Dendritic cell treated with granulocyte-macrophage colony-stimulating factor and Interleukin-4, amounts not matched to agents 40 ng/mL and 50 ng/mL, for 4 days (primary cell): Measurements from ENCODE around the gene SUCLA2.
A peak's percentile ranks its signal among the peaks of the same experiment; 100 is the strongest.
"Not testable (repeated sequence)": the region's sequence is repeated elsewhere in the genome, so short reads cannot be mapped to it uniquely, and the experiment has no call there.

Experiments used
- H3K27ac Mint-ChIP-seq: one replicate; pipeline ENCODE4 v1.8.0; 2022; ENCODE audit warnings: mild to moderate bottlenecking, mixed read lengths
- H3K27me3 Mint-ChIP-seq: one replicate; pipeline ENCODE4 v1.8.0; 2022; ENCODE audit warnings: mild to moderate bottlenecking, mixed read lengths
- H3K36me3 Mint-ChIP-seq: one replicate; pipeline ENCODE4 v1.8.0; 2022; ENCODE audit warnings: low read depth, mixed read lengths
- H3K4me1 Mint-ChIP-seq: one replicate; pipeline ENCODE4 v1.8.0; 2022; ENCODE audit warnings: low read depth, mixed read lengths
- H3K4me3 Mint-ChIP-seq: one replicate; pipeline ENCODE4 v1.8.0; 2022; ENCODE audit warnings: mild to moderate bottlenecking, moderate library complexity, mixed read lengths
- H3K9me3 Mint-ChIP-seq: one replicate; pipeline ENCODE4 v1.8.0; 2022; ENCODE audit warnings: mixed read lengths
- intact Hi-C: fragments of 100-400 bp; cut with micrococcal nuclease; formaldehyde crosslinking; loops from one replicate; pipeline ENCODE4 v1.15.0; 2022

The SUCLA2 gene

GRCh38 chr13:47964863-47965262, 36.2 kb downstream of the SUCLA2 start:
- intact Hi-C loops: no loop called here
- H3K4me1 Mint-ChIP-seq: no peaks in the 10 kb centered on the region
- H3K27ac Mint-ChIP-seq: no peak overlapping the region
- H3K27me3 Mint-ChIP-seq: no peaks in the 10 kb centered on the region
- H3K36me3 Mint-ChIP-seq: peaks cover 89% of the 10 kb centered on the region
- H3K9me3 Mint-ChIP-seq: peaks cover 12% of the 10 kb centered on the region
- H3K4me3 Mint-ChIP-seq: no peak overlapping the region

- Mint-ChIP-seq H3K36me3 (peaks cover 98% of the 10 kb centered on the region), H3K27ac (no peak overlapping the region), H3K4me3 (no peak overlapping the region), H3K4me1 (no peaks in the 10 kb centered on the region), H3K27me3 (no peaks in the 10 kb centered on the region), H3K9me3 (peaks cover 36% of the 10 kb centered on the region)
- intact Hi-C loops: no loop called here
Measured at GRCh38 chr13:47962237-47962636, 38.8 kb downstream of the SUCLA2 start.

- Mint-ChIP-seq H3K4me3 (no peak overlapping the region), H3K4me1 (peaks cover 10% of the 10 kb centered on the region), H3K27ac (no peak overlapping the region), H3K36me3 (peaks cover 97% of the 10 kb centered on the region), H3K27me3 (no peaks in the 10 kb centered on the region), H3K9me3 (peaks cover 53% of the 10 kb centered on the region)
- intact Hi-C loops: no loop called here
Measured at GRCh38 chr13:47959468-47960247, 41.4 kb downstream of the SUCLA2 start.

GRCh38 chr13:47957073-47957472, 44.0 kb downstream of the SUCLA2 start:
- intact Hi-C loops: no loop called here
- no peak overlapping the region for H3K4me3 Mint-ChIP-seq
- H3K27me3 Mint-ChIP-seq: no peaks in the 10 kb centered on the region
- peaks cover 53% of the 10 kb centered on the region for H3K9me3 Mint-ChIP-seq
- H3K36me3 Mint-ChIP-seq: peaks cover 82% of the 10 kb centered on the region
- H3K27ac Mint-ChIP-seq: no peak overlapping the region
- H3K4me1 Mint-ChIP-seq: peaks cover 10% of the 10 kb centered on the region

- no peak overlapping the region for H3K4me3 Mint-ChIP-seq
- peaks cover 51% of the 10 kb centered on the region for H3K9me3 Mint-ChIP-seq
- no peak overlapping the region for H3K27ac Mint-ChIP-seq
- intact Hi-C loops: no loop called here
- H3K27me3 Mint-ChIP-seq: no peaks in the 10 kb centered on the region
- H3K4me1 Mint-ChIP-seq: peaks cover 10% of the 10 kb centered on the region
- peaks cover 82% of the 10 kb centered on the region for H3K36me3 Mint-ChIP-seq
Measured at GRCh38 chr13:47955836-47956235, 45.2 kb downstream of the SUCLA2 start.

- Mint-ChIP-seq H3K4me3 (no peak overlapping the region), H3K4me1 (no peaks in the 10 kb centered on the region), H3K36me3 (peaks cover 75% of the 10 kb centered on the region), H3K27me3 (no peaks in the 10 kb centered on the region), H3K9me3 (no peaks in the 10 kb centered on the region), H3K27ac (no peak overlapping the region)
- intact Hi-C loops: no loop called here
Measured at GRCh38 chr13:47949799-47950198, 51.3 kb downstream of the SUCLA2 start.

- peaks cover 84% of the 10 kb centered on the region for H3K36me3 Mint-ChIP-seq
- intact Hi-C loops: no loop called here
- H3K27ac Mint-ChIP-seq: no peak overlapping the region
Measured at GRCh38 chr13:47945738-47946137, 55.3 kb downstream of the SUCLA2 start.

GRCh38 chr13:47945146-47945545, 55.9 kb downstream of the SUCLA2 start:
- H3K4me1 Mint-ChIP-seq, intact Hi-C loops, H3K27ac Mint-ChIP-seq, H3K4me3 Mint-ChIP-seq, H3K9me3 Mint-ChIP-seq, H3K27me3 Mint-ChIP-seq: not testable (repeated sequence)
- peaks cover 78% of the 10 kb centered on the region for H3K36me3 Mint-ChIP-seq

More at GRCh38 chr13:47945738-47946137, 55.3 kb downstream of the SUCLA2 start:
- Mint-ChIP-seq H3K4me3 (no peak overlapping the region), H3K4me1 (no peaks in the 10 kb centered on the region), H3K27me3 (no peaks in the 10 kb centered on the region), H3K9me3 (no peaks in the 10 kb centered on the region)

- Mint-ChIP-seq H3K4me3 (no peak overlapping the region), H3K27ac (no peak overlapping the region)
Measured at GRCh38 chr13:47934371-47934770, 66.7 kb downstream of the SUCLA2 start.

GRCh38 chr13:47932950-47933923, 67.8 kb downstream of the SUCLA2 start:
- intact Hi-C loops: no loop called here
- peak overlapping the region; percentile 61 for H3K27ac Mint-ChIP-seq
- H3K36me3 Mint-ChIP-seq: peaks cover 16% of the 10 kb centered on the region
- no peak overlapping the region for H3K4me3 Mint-ChIP-seq
- H3K9me3 Mint-ChIP-seq: no peaks in the 10 kb centered on the region
- H3K27me3 Mint-ChIP-seq: no peaks in the 10 kb centered on the region
- peaks cover 14% of the 10 kb centered on the region for H3K4me1 Mint-ChIP-seq

More at GRCh38 chr13:47934371-47934770, 66.7 kb downstream of the SUCLA2 start:
- peaks cover 14% of the 10 kb centered on the region for H3K4me1 Mint-ChIP-seq
- H3K27me3 Mint-ChIP-seq: no peaks in the 10 kb centered on the region
- no peaks in the 10 kb centered on the region for H3K9me3 Mint-ChIP-seq
- peaks cover 27% of the 10 kb centered on the region for H3K36me3 Mint-ChIP-seq
- intact Hi-C loops: no loop called here

- Mint-ChIP-seq H3K27me3 (no peaks in the 10 kb centered on the region), H3K27ac (no peak overlapping the region), H3K36me3 (no peaks in the 10 kb centered on the region), H3K4me3 (no peak overlapping the region), H3K9me3 (no peaks in the 10 kb centered on the region), H3K4me1 (peaks cover 14% of the 10 kb centered on the region)
- intact Hi-C loops: no loop called here
Measured at GRCh38 chr13:47930649-47931165, 70.4 kb downstream of the SUCLA2 start.

GRCh38 chr13:47929156-47929555, 71.9 kb downstream of the SUCLA2 start:
- Mint-ChIP-seq H3K27ac (no peak overlapping the region), H3K9me3 (no peaks in the 10 kb centered on the region), H3K4me3 (no peak overlapping the region), H3K4me1 (peaks cover 6% of the 10 kb centered on the region), H3K27me3 (no peaks in the 10 kb centered on the region), H3K36me3 (no peaks in the 10 kb centered on the region)
- intact Hi-C loops: no loop called here

GRCh38 chr13:47917022-47917574, 84.0 kb downstream of the SUCLA2 start:
- intact Hi-C loops: no loop called here
- Mint-ChIP-seq H3K4me1 (no peaks in the 10 kb centered on the region), H3K36me3 (no peaks in the 10 kb centered on the region), H3K27ac (no peak overlapping the region), H3K4me3 (no peak overlapping the region), H3K9me3 (peaks cover 20% of the 10 kb centered on the region), H3K27me3 (no peaks in the 10 kb centered on the region)
